BLaER1 treated with 17β-estradiol and CSF1 and Interleukin-3, amounts not matched to agents 10 nM and 100 nM (cell line): ENCODE measurements around the gene CFAP61.

Experiments
- H3K27ac ChIP-seq, 11 experiments: shearing (Covaris generic); formaldehyde crosslinking; 2 replicates each; pipeline ENCODE4 v1.8.1; 2022
- H3K27me3 ChIP-seq, 11 experiments: shearing (Covaris generic); formaldehyde crosslinking; 2 replicates each; pipeline ENCODE4 v1.8.1; 2022
- H3K36me3 ChIP-seq, 11 experiments: shearing (Covaris generic); formaldehyde crosslinking; 2 replicates each; pipeline ENCODE4 v1.8.1; 2022
- H3K4me1 ChIP-seq, 10 experiments: shearing (Covaris generic); formaldehyde crosslinking; 2 replicates each; pipeline ENCODE4 v1.8.1; 2022
- H3K4me2 ChIP-seq, 11 experiments: shearing (Covaris generic); formaldehyde crosslinking; 2 replicates each; pipeline ENCODE4 v1.8.1; 2022
- H3K4me3 ChIP-seq, 10 experiments: shearing (Covaris generic); formaldehyde crosslinking; 2 replicates each; pipeline ENCODE4 v1.8.1; 2022
- H3K9ac ChIP-seq, 11 experiments: shearing (Covaris generic); formaldehyde crosslinking; 2 replicates each; pipeline ENCODE4 v1.8.1; 2022
- H3K9me3 ChIP-seq, 11 experiments: shearing (Covaris generic); formaldehyde crosslinking; replicated peaks in 1 of 11; 2 replicates each; pipeline ENCODE4 v1.8.1; 2022
- H4K20me1 ChIP-seq, 11 experiments: shearing (Covaris generic); formaldehyde crosslinking; 2 replicates each; pipeline ENCODE4 v1.8.1; 2022
- Cebpa-rat ChIP-seq, 11 experiments: shearing (Covaris generic); IDR thresholded peaks; 2 replicates each; pipeline ENCODE4 v1.8.1; 2022

The CFAP61 gene

GRCh38 chr20:20261159-20261558 lies 208.8 kb downstream of the CFAP61 start:
- TF ChIP-seq Cebpa-rat (IDR thresholded peaks at IDR 0.05), result peak in 4 of 11 experiments; percentile 19 to 64 (median 37); a peak in 3 of 22 replicates
- peaks cover 0 to 6% (median 0%) of the 10 kb centered on the region in 11 experiments; a peak in 1 of 22 replicates for H3K9me3 ChIP-seq
- no peaks in the 10 kb centered on the region for H3K27me3 ChIP-seq
- H3K27ac ChIP-seq, result peak overlapping the region in 10 of 11 experiments; percentile 15 to 77 (median 49); a peak in 13 of 22 replicates
- H4K20me1 ChIP-seq, result no peaks in the 10 kb centered on the region
- H3K4me2 ChIP-seq, result peak overlapping the region; percentile 48 to 73 (median 61)
- peak overlapping the region in 4 of 11 experiments; percentile 1 to 54 (median 32); a peak in 6 of 22 replicates for H3K9ac ChIP-seq
- H3K36me3 ChIP-seq, result no peaks in the 10 kb centered on the region
- peaks cover 14 to 38% (median 27%) of the 10 kb centered on the region in 10 experiments for H3K4me1 ChIP-seq
- no peak overlapping the region for H3K4me3 ChIP-seq

GRCh38 chr20:20265210-20265609 lies 212.9 kb downstream of the CFAP61 start:
- Histone ChIP-seq H3K4me3 (no peak overlapping the region), H3K27ac (no peak overlapping the region), H3K4me2 (no peak overlapping the region), H3K27me3 (no peaks in the 10 kb centered on the region), H4K20me1 (no peaks in the 10 kb centered on the region), H3K36me3 (no peaks in the 10 kb centered on the region), H3K9me3 (no peaks in the 10 kb centered on the region), H3K4me1 (peaks cover 13 to 33% (median 20%) of the 10 kb centered on the region in 10 experiments), H3K9ac (no peak overlapping the region)
- TF ChIP-seq Cebpa-rat (IDR thresholded peaks at IDR 0.05), result no peak

- Histone ChIP-seq H3K4me3 (no peak overlapping the region), H3K27me3 (no peaks in the 10 kb centered on the region), H3K4me2 (no peak overlapping the region), H3K27ac (no peak overlapping the region), H3K36me3 (no peaks in the 10 kb centered on the region), H3K9ac (no peak overlapping the region), H3K4me1 (peaks cover 2 to 22% (median 8%) of the 10 kb centered on the region in 10 experiments), H4K20me1 (no peaks in the 10 kb centered on the region), H3K9me3 (no peaks in the 10 kb centered on the region)
- TF ChIP-seq Cebpa-rat (IDR thresholded peaks at IDR 0.05), result no peak
Measured at GRCh38 chr20:20266552-20266951, 214.2 kb downstream of the CFAP61 start.

- Histone ChIP-seq H3K9me3 (no peaks in the 10 kb centered on the region), H3K4me1 (peaks cover 0 to 14% (median 3%) of the 10 kb centered on the region in 10 experiments; a peak in 9 of 20 replicates), H3K4me3 (no peak overlapping the region), H3K27me3 (no peaks in the 10 kb centered on the region), H4K20me1 (no peaks in the 10 kb centered on the region), H3K4me2 (peak overlapping the region in 5 of 11 experiments; percentile 29 to 66 (median 40); a peak in 10 of 22 replicates), H3K36me3 (no peaks in the 10 kb centered on the region), H3K27ac (no peak overlapping the region; a peak in 1 of 22 replicates), H3K9ac (no peak overlapping the region)
- TF ChIP-seq Cebpa-rat (IDR thresholded peaks at IDR 0.05), result no peak
Measured at GRCh38 chr20:20267685-20268370, 215.5 kb downstream of the CFAP61 start.

- Histone ChIP-seq H3K36me3 (no peaks in the 10 kb centered on the region), H3K27ac (no peak overlapping the region), H3K27me3 (no peaks in the 10 kb centered on the region), H3K4me1 (peaks cover 0 to 14% (median 3%) of the 10 kb centered on the region in 10 experiments; a peak in 9 of 20 replicates), H3K4me3 (no peak overlapping the region), H3K9me3 (no peaks in the 10 kb centered on the region), H4K20me1 (no peaks in the 10 kb centered on the region), H3K4me2 (no peak overlapping the region), H3K9ac (no peak overlapping the region)
- TF ChIP-seq Cebpa-rat (IDR thresholded peaks at IDR 0.05), result no peak
Measured at GRCh38 chr20:20271271-20271670, 218.9 kb downstream of the CFAP61 start.

GRCh38 chr20:20272686-20273085 lies 220.4 kb downstream of the CFAP61 start:
- TF ChIP-seq Cebpa-rat (IDR thresholded peaks at IDR 0.05), result no peak
- Histone ChIP-seq H3K4me3 (no peak overlapping the region), H3K9me3 (no peaks in the 10 kb centered on the region), H3K4me2 (no peak overlapping the region), H4K20me1 (no peaks in the 10 kb centered on the region), H3K4me1 (peaks cover 0 to 22% (median 3%) of the 10 kb centered on the region in 10 experiments; a peak in 9 of 20 replicates), H3K36me3 (no peaks in the 10 kb centered on the region), H3K27ac (no peak overlapping the region), H3K27me3 (no peaks in the 10 kb centered on the region), H3K9ac (no peak overlapping the region)

GRCh38 chr20:20273286-20273685 lies 221.0 kb downstream of the CFAP61 start:
- no peak for TF ChIP-seq Cebpa-rat (IDR thresholded peaks at IDR 0.05)
- Histone ChIP-seq H3K4me2 (no peak overlapping the region), H3K27ac (no peak overlapping the region)

GRCh38 chr20:20274821-20275220 lies 222.5 kb downstream of the CFAP61 start:
- Histone ChIP-seq H3K9ac (no peak overlapping the region), H3K4me1 (peaks cover 0 to 12% (median 0%) of the 10 kb centered on the region in 10 experiments; a peak in 4 of 20 replicates), H3K9me3 (no peaks in the 10 kb centered on the region), H3K4me2 (no peak overlapping the region), H3K4me3 (no peak overlapping the region), H3K36me3 (no peaks in the 10 kb centered on the region), H3K27ac (no peak overlapping the region), H4K20me1 (no peaks in the 10 kb centered on the region), H3K27me3 (no peaks in the 10 kb centered on the region)
- no peak for TF ChIP-seq Cebpa-rat (IDR thresholded peaks at IDR 0.05)

More at GRCh38 chr20:20273286-20273685, 221.0 kb downstream of the CFAP61 start:
- H3K36me3 ChIP-seq, result no peaks in the 10 kb centered on the region
- peaks cover 0 to 16% (median 0%) of the 10 kb centered on the region in 10 experiments; a peak in 7 of 20 replicates for H3K4me1 ChIP-seq
- no peaks in the 10 kb centered on the region for H4K20me1 ChIP-seq
- H3K9me3 ChIP-seq, result no peaks in the 10 kb centered on the region
- H3K4me3 ChIP-seq, result no peak overlapping the region
- H3K27me3 ChIP-seq, result no peaks in the 10 kb centered on the region
- no peak overlapping the region for H3K9ac ChIP-seq

GRCh38 chr20:20275636-20276035 lies 223.3 kb downstream of the CFAP61 start:
- peaks cover 0 to 3% (median 0%) of the 10 kb centered on the region in 11 experiments; a peak in 1 of 22 replicates for H3K9me3 ChIP-seq
- H3K4me1 ChIP-seq, result peaks cover 0 to 12% (median 0%) of the 10 kb centered on the region in 10 experiments; a peak in 4 of 20 replicates
- H3K36me3 ChIP-seq, result no peaks in the 10 kb centered on the region
- H3K4me3 ChIP-seq, result no peak overlapping the region
- H3K4me2 ChIP-seq, result no peak overlapping the region
- no peak overlapping the region for H3K9ac ChIP-seq
- H3K27ac ChIP-seq, result no peak overlapping the region
- H4K20me1 ChIP-seq, result no peaks in the 10 kb centered on the region
- TF ChIP-seq Cebpa-rat (IDR thresholded peaks at IDR 0.05), result no peak
- H3K27me3 ChIP-seq, result no peaks in the 10 kb centered on the region
